Effector memory CD4-positive, alpha-beta T cell (primary cell): ENCODE results near the gene DUSP8.

Source experiments
- DNase-seq, 3 donors: peaks; one replicate each; pipeline ENCODE4 v3.0.0-alpha.2; 2020
- H3K27ac ChIP-seq: 2 replicates; pipeline ENCODE4 v1.7.0; 2013; ENCODE audit warnings: mild to moderate bottlenecking, low read length, moderate library complexity; ENCODE audit not compliant: insufficient read depth, poor library complexity, severe bottlenecking
- H3K27me3 ChIP-seq: replicated peaks from 2 replicates; pipeline ENCODE4 v1.7.0; 2013; ENCODE audit warnings: mild to moderate bottlenecking, low read length; ENCODE audit not compliant: insufficient read depth, control insufficient read depth, poor library complexity, severe bottlenecking
- H3K36me3 ChIP-seq: 2 replicates; pipeline ENCODE4 v1.7.0; 2013; ENCODE audit warnings: mild to moderate bottlenecking, low read length, moderate library complexity; ENCODE audit not compliant: control insufficient read depth, insufficient read depth
- H3K4me1 ChIP-seq: 2 replicates; pipeline ENCODE4 v1.7.0; 2013; ENCODE audit warnings: low read length, mild to moderate bottlenecking; ENCODE audit not compliant: control insufficient read depth, insufficient read depth, poor library complexity, severe bottlenecking
- H3K4me3 ChIP-seq: 2 replicates; pipeline ENCODE4 v1.7.0; 2013; ENCODE audit warnings: low read length, low read depth, mild to moderate bottlenecking; ENCODE audit not compliant: insufficient read depth, poor library complexity, severe bottlenecking
- H3K9me3 ChIP-seq: 2 replicates; pipeline ENCODE4 v1.7.0; 2013; ENCODE audit warnings: mild to moderate bottlenecking, low read length, moderate library complexity; ENCODE audit not compliant: control insufficient read depth

The DUSP8 gene

DNA sequence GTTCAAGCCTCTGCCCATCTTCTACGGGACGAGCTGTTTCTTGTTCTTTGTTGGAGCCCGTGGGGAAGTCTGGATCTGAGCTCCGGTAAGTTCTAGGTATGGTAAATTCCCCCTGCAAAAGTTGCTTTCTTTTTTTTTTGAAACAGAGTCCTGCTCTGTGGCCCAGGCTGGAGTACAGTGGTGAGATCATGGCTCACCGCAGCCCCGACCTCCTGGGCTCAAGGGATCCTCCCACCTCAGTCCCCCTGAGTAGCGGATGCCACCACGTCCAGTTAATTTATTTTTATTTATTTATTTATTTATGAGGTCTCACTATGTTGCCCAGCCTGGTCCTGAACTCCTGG, 50.0 kb downstream of the DUSP8 start:
- no peak for DNase-seq
- peaks cover 5% of the 10 kb centered on the region for H3K36me3 ChIP-seq
- H3K4me3 ChIP-seq, result no peak overlapping the region
- H3K4me1 ChIP-seq, result peaks cover 10% of the 10 kb centered on the region
- no peaks in the 10 kb centered on the region for H3K27me3 ChIP-seq
- no peaks in the 10 kb centered on the region for H3K9me3 ChIP-seq
- H3K27ac ChIP-seq, result no peak overlapping the region

DNA sequence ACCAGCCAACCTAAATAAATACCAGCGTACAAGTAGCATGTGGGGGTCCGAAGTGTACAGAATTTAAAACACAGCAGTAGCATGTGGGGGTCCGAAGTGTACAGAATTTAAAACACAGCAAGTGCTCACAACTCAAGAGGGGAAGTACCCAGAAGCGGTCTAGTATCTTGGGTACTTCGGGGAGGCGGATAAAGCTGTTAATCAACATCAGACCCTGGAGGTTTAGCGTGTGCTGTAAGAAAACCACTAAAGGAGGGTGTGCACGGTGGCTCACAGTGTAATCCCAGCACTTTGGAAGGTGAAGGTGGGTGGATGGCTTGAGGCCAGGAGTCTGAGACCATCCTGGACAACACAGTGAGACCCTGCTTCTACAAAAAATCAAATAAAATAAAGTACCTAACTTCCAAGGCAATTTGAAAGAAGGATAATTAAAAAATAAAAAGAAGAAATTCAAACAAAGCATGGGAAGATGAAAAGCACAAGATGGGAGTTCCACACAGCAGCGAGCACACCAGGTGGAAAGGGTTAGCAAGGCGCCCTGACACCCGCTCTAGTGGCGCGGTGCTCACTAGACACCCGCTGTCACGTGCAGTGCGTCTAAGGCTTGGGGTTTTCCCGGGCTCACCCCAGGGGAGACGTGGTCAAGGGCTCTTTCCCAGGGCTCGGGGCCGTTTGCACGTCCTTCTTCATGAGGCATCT, 50.5 kb downstream of the DUSP8 start:
- Histone ChIP-seq H3K9me3 (no peaks in the 10 kb centered on the region), H3K4me1 (peaks cover 15% of the 10 kb centered on the region), H3K36me3 (peaks cover 5% of the 10 kb centered on the region), H3K27ac (no peak overlapping the region), H3K27me3 (no peaks in the 10 kb centered on the region), H3K4me3 (no peak overlapping the region)
- no peak for DNase-seq

DNA sequence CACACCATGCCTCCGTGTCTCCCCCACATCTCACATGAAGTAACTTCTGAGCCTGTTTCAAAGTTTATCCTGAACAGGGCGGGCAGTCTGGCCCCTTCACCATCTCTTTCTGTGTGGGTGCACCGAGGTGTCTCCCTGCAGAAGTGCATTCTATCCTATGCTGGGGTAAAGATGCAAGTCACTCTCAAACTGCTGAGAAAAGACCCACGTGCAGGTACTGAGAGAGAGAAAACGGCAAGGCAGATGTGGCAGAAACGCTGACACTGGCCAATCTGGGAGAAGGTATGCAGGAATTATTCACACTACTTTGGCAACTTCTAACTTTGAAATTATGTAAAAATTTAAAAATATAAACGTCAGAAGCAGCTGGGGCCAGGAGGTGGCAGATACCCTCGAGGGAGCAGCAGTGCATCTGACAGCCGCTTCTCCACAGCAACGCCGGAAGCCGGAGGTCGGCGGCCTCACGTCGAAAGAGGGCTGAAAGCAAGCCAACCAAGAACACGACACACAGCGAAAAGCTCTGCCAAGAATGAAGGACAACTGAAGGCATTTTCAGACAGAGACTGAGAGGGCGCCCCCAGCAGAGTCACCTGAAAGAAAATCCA, 51.3 kb downstream of the DUSP8 start:
- Histone ChIP-seq H3K9me3 (no peaks in the 10 kb centered on the region), H3K27ac (no peak overlapping the region), H3K4me3 (no peak overlapping the region), H3K27me3 (no peaks in the 10 kb centered on the region), H3K4me1 (peaks cover 23% of the 10 kb centered on the region), H3K36me3 (peaks cover 5% of the 10 kb centered on the region)
- DNase-seq, result no peak

DNA sequence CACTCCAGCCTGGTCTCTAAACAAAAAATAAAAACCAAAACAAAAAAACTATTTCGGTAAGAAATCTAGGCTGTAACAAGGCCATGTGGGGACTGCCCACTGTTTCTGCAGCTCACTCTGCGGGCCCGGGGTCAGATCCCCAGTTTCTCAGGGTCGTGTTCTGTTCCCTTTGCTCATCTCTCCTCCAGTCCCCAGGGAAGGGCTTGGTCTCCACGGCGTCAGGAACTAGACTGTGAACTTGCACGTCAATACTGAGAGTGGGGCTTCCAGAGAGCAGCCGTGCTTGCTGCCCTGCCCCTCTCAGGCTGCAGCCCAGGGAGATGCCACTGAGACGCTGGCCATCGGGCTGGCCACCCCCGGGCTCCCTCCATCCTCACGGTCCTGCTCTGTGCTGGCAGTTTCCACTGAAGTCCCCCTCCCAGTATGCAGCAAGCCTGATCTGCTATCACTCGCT, 51.8 kb downstream of the DUSP8 start:
- Histone ChIP-seq H3K36me3 (peaks cover 4% of the 10 kb centered on the region), H3K27ac (no peak overlapping the region), H3K9me3 (no peaks in the 10 kb centered on the region), H3K27me3 (no peaks in the 10 kb centered on the region), H3K4me1 (peaks cover 26% of the 10 kb centered on the region), H3K4me3 (no peak overlapping the region)
- no peak for DNase-seq

DNA sequence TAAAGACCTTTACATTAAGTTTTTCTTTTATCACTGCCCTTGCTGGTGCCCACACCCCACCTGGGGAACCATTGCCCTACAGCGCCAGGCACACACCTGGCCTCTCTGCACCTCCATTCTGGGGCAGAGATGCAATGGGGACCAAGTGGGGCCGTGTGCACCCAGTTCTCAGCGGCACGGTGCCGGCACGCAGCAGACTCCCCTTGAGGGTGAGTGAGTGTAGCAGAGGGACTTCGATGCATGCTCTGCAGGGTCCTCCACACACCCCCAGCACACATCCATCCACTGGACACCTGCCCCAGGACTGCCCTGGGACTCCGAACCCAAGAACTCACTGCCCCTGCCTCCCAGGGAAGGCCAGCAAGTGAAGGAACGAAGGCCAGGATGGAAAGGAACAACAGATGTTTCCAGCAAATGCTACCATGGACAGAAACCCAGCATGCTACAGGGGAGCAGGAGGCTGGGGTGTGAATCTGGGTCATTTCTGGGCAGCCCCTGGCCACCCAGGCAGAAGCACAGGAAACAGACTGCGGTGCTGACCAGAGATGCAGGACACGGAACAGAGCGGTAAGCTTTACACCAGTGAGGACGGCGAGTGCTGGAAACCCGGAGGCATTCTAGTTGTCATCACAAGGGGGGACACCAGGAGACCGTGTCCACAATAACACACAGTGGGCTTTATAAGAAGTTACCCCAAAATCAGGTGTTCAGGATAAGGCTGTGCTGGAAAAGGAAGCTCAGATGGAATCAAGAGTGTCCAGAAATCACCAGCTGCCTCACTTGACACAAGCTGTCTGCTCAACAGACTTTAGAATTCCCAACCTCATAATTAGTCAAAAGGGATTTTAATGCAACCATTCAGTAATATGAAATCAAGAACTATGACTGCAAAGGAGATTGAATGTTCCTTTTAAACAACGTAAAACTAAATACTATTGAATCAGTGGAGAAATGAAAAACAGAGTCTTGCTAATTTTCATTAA, 52.8 kb downstream of the DUSP8 start:
- H3K9me3 ChIP-seq, result no peaks in the 10 kb centered on the region
- DNase-seq, result no peak
- H3K36me3 ChIP-seq, result no peaks in the 10 kb centered on the region
- H3K4me1 ChIP-seq, result peaks cover 27% of the 10 kb centered on the region
- H3K27me3 ChIP-seq, result no peaks in the 10 kb centered on the region
- H3K4me3 ChIP-seq, result no peak overlapping the region
- H3K27ac ChIP-seq, result no peak overlapping the region

DNA sequence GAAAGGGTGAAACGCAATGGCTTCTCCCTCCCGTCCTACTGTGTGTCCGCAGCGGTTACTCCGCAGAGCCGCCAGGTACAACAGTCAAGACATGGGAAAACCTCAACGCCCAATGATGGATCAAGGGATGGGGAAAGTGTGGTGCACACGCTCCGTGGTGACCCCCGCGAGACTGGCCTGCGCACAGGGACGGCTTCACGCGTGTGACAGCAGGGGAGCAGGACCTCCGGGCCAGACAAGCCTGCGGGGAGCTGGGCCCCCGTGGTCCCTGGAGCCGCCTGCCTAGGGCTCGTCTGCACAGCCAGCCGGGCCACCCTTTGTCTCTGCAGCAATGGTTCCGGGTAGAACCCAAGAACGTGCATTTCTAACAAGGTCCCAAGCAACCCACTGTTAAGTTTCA, 53.8 kb downstream of the DUSP8 start:
- Histone ChIP-seq H3K36me3 (no peaks in the 10 kb centered on the region), H3K9me3 (no peaks in the 10 kb centered on the region), H3K4me3 (no peak overlapping the region), H3K27ac (no peak overlapping the region), H3K4me1 (peaks cover 22% of the 10 kb centered on the region), H3K27me3 (no peaks in the 10 kb centered on the region)
- DNase-seq, result no peak

DNA sequence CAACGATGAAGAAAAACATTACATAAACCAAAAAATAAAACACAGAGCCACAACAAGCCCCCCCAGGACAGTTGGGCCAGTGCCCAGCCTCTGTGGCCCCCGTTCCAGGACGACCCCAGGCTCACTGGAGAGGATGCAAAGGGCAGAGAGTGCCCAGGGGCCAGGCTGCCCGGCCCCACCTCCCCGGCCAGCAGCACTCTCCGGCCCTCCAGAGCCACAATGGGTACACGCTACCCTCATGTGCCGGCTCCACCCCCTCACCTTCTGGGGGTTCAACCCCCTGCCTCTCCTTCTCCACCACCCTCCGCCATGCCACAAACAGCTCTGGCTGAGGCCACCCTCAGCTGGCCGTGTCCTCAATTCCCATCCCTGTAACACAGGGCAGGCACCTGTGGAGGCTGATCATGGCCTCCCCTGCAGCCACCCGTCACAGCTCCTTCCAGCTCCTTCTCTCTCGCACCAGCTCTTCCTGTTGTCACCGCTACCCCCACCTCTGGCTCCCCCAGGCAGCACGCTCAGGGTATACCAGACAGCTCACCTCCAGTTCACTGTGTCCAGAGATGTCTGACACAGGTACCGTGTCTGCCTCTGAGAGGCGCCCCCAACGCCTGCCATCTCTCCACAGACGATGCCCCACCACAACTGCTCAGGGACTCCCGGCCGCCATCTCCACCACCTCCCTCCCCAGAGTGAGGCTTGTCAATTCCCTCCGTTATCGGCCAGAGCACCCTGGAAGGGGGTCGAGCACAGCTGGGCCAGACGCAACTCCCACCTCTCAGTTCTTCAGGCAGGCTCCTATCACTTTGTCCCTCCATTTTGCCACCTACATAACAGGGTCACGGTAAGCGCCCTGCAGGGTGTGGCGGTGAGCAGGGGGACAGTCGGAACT, 54.7 kb downstream of the DUSP8 start:
- H3K27ac ChIP-seq, result no peak overlapping the region
- H3K9me3 ChIP-seq, result no peaks in the 10 kb centered on the region
- DNase-seq, result no peak
- peaks cover 22% of the 10 kb centered on the region for H3K4me1 ChIP-seq
- no peaks in the 10 kb centered on the region for H3K27me3 ChIP-seq
- H3K36me3 ChIP-seq, result no peaks in the 10 kb centered on the region
- H3K4me3 ChIP-seq, result no peak overlapping the region

DNA sequence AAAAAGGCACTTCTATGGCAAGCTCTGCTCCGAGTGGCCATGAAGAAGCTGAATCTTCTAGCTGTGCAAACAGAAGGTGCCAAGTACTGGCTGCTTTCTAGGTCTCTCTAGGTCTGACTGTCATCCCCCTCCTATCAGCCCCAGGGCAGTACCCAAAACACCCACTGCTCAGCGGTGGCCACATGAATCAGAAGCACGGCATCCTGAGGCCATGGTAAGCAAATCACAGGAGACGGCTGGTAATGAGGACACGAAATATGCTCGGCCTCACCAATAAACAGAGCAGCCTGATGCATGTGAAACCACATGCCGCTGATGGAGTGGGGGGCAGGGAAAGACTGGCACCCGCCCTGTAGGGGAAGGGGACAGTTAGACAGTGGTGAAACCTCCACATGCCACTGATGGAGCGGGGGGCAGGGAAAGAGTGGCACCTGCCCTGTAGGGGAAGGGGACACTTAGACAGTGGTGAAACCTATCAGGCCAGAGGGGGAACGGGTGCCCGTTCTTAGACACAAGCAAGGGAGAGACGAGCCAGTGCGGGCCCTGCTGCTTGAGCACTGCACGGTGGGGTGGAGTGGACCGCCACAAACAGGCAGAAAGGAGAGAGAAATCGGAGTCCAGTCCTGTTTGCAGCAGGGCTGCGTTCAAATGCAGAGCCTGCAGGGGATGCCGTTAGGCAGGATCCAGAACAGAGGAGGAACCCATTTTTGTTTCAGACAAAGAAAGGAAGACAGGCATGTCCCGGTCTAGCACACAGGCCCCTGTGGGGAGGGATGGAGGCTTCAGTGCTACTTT, 55.6 kb downstream of the DUSP8 start:
- Histone ChIP-seq H3K36me3 (no peaks in the 10 kb centered on the region), H3K27me3 (no peaks in the 10 kb centered on the region), H3K9me3 (no peaks in the 10 kb centered on the region), H3K4me3 (no peak overlapping the region), H3K27ac (no peak overlapping the region), H3K4me1 (peaks cover 22% of the 10 kb centered on the region)
- DNase-seq, result no peak
